Activated T-helper 1 cell treated with anti-CD3 and anti-CD28 coated beads, Interleukin-12 subunit alpha, Interleukin-12 subunit beta, Interleukin-2, Interleukin-4 antibody, amounts not matched to agents 30 ng/mL and 10 ng/mL and 1 ng/mL, durations not matched to agents 14 hours and 24 hours and 36 hours (primary cell): Measurements from ENCODE around the gene NEAT1. TPM values are rescaled to one million over a fixed set of nuclear protein-coding genes. Genes with fewer than 3 reads are reported as not detected.
"Not testable (repeated sequence)": the region's sequence is repeated elsewhere in the genome, so short reads cannot be mapped to it uniquely, and the experiment has no call there.

Experiments used
- DNase-seq: peaks from one replicate; pipeline ENCODE4 v3.0.0; 2021; ENCODE audit warnings: low spot score
- H3K27ac Mint-ChIP-seq: one replicate; pipeline ENCODE4 v1.8.0; 2021; ENCODE audit warnings: mild to moderate bottlenecking, mixed read lengths
- H3K27me3 Mint-ChIP-seq: one replicate; pipeline ENCODE4 v1.8.0; 2022; ENCODE audit warnings: mild to moderate bottlenecking, moderate library complexity, mixed read lengths; ENCODE audit not compliant: insufficient read depth
- H3K36me3 Mint-ChIP-seq: one replicate; pipeline ENCODE4 v1.8.0; 2021; ENCODE audit warnings: low read depth, mixed read lengths
- H3K4me1 Mint-ChIP-seq: one replicate; pipeline ENCODE4 v1.8.0; 2021; ENCODE audit warnings: low read depth, mixed read lengths
- H3K4me3 Mint-ChIP-seq: one replicate; pipeline ENCODE4 v1.8.0; 2021; ENCODE audit warnings: mild to moderate bottlenecking, moderate library complexity, mixed read lengths
- H3K9me3 Mint-ChIP-seq: one replicate; pipeline ENCODE4 v1.8.0; 2021; ENCODE audit warnings: mixed read lengths
- intact Hi-C: fragments of 100-400 bp; cut with micrococcal nuclease; formaldehyde crosslinking; loops from one replicate; pipeline ENCODE4 v1.15.1; 2024
- total RNA-seq: library from RNA; stranded (reverse); gene quantifications from 2 replicates; pipeline ENCODE4 v1.2.3, GENCODE V29; 2022

The NEAT1 gene
- total RNA-seq, 1 donor from 2014 or later = 507 TPM

- H3K36me3 Mint-ChIP-seq = peaks cover 54% of the 10 kb centered on the region
- H3K4me1 Mint-ChIP-seq = peaks cover 76% of the 10 kb centered on the region
- H3K4me3 Mint-ChIP-seq = no peak overlapping the region
- intact Hi-C loops = loop anchor here (1.0 to 2.0 kb wide), 4 partner anchors 8 to 33 kb away; no protein-coding TSS in a partner anchor
- peaks cover 2% of the 10 kb centered on the region for H3K27me3 Mint-ChIP-seq
- no peaks in the 10 kb centered on the region for H3K9me3 Mint-ChIP-seq
- H3K27ac Mint-ChIP-seq = peak overlapping the region; percentile 82
- DNase-seq = no peak
Measured at GRCh38 chr11:65439331-65440181, 17.0 kb downstream of the NEAT1 start.

GRCh38 chr11:65440831-65441499 lies 18.4 kb downstream of the NEAT1 start:
- peaks cover 45% of the 10 kb centered on the region for H3K36me3 Mint-ChIP-seq
- H3K9me3 Mint-ChIP-seq = no peaks in the 10 kb centered on the region
- peaks cover 62% of the 10 kb centered on the region for H3K4me1 Mint-ChIP-seq
- H3K27me3 Mint-ChIP-seq = peaks cover 2% of the 10 kb centered on the region
- H3K4me3 Mint-ChIP-seq = peak overlapping the region; percentile 22
- H3K27ac Mint-ChIP-seq = peak overlapping the region; percentile 91
- no peak for DNase-seq
- intact Hi-C loops = loop anchor here (1.0 to 2.0 kb wide), 2 partner anchors 14 kb away; no protein-coding TSS in a partner anchor

GRCh38 chr11:65442842-65443331 lies 20.3 kb downstream of the NEAT1 start:
- Mint-ChIP-seq H3K27ac (peak overlapping the region; percentile 87), H3K36me3 (peaks cover 34% of the 10 kb centered on the region), H3K9me3 (no peaks in the 10 kb centered on the region), H3K4me3 (no peak overlapping the region), H3K4me1 (peaks cover 46% of the 10 kb centered on the region), H3K27me3 (peaks cover 2% of the 10 kb centered on the region)
- intact Hi-C loops = no loop called here
- no peak for DNase-seq

- intact Hi-C loops = no loop called here
- no peak for DNase-seq
- Mint-ChIP-seq H3K9me3 (no peaks in the 10 kb centered on the region), H3K36me3 (peaks cover 25% of the 10 kb centered on the region), H3K27ac (peak overlapping the region; percentile 65), H3K4me1 (peaks cover 33% of the 10 kb centered on the region), H3K27me3 (peaks cover 2% of the 10 kb centered on the region), H3K4me3 (no peak overlapping the region)
Measured at GRCh38 chr11:65444314-65445051, 21.9 kb downstream of the NEAT1 start.

GRCh38 chr11:65445101-65445603 lies 22.6 kb downstream of the NEAT1 start:
- intact Hi-C loops = no loop called here
- Mint-ChIP-seq H3K4me3 (no peak overlapping the region), H3K27me3 (peaks cover 2% of the 10 kb centered on the region), H3K36me3 (peaks cover 22% of the 10 kb centered on the region), H3K27ac (peak overlapping the region; percentile 65), H3K9me3 (no peaks in the 10 kb centered on the region), H3K4me1 (peaks cover 26% of the 10 kb centered on the region)
- DNase-seq = no peak

GRCh38 chr11:65445604-65446445 lies 23.2 kb downstream of the NEAT1 start:
- Mint-ChIP-seq H3K36me3 (peaks cover 20% of the 10 kb centered on the region), H3K4me1 (peaks cover 19% of the 10 kb centered on the region), H3K27me3 (peaks cover 2% of the 10 kb centered on the region), H3K27ac (peak overlapping the region; percentile 58), H3K9me3 (no peaks in the 10 kb centered on the region), H3K4me3 (no peak overlapping the region)
- DNase-seq = no peak
- intact Hi-C loops = no loop called here

- intact Hi-C loops = no loop called here
- Mint-ChIP-seq H3K27me3 (peaks cover 2% of the 10 kb centered on the region), H3K36me3 (peaks cover 17% of the 10 kb centered on the region), H3K9me3 (no peaks in the 10 kb centered on the region), H3K4me3 (peak overlapping the region; percentile 2), H3K4me1 (peaks cover 14% of the 10 kb centered on the region), H3K27ac (peak overlapping the region; percentile 70)
- no peak for DNase-seq
Measured at GRCh38 chr11:65446446-65447277, 24.1 kb downstream of the NEAT1 start.

GRCh38 chr11:65448074-65448417 lies 25.4 kb downstream of the NEAT1 start:
- H3K27me3 Mint-ChIP-seq = peaks cover 1% of the 10 kb centered on the region
- no peak for DNase-seq
- H3K9me3 Mint-ChIP-seq = no peaks in the 10 kb centered on the region
- peak overlapping the region; percentile 61 for H3K27ac Mint-ChIP-seq
- intact Hi-C loops = no loop called here
- H3K4me3 Mint-ChIP-seq = no peak overlapping the region
- H3K36me3 Mint-ChIP-seq = peaks cover 12% of the 10 kb centered on the region
- H3K4me1 Mint-ChIP-seq = peaks cover 9% of the 10 kb centered on the region

GRCh38 chr11:65448418-65449105 lies 26.0 kb downstream of the NEAT1 start:
- no peaks in the 10 kb centered on the region for H3K27me3 Mint-ChIP-seq
- peaks cover 9% of the 10 kb centered on the region for H3K36me3 Mint-ChIP-seq
- H3K4me3 Mint-ChIP-seq = no peak overlapping the region
- H3K9me3 Mint-ChIP-seq = no peaks in the 10 kb centered on the region
- DNase-seq = no peak
- peaks cover 4% of the 10 kb centered on the region for H3K4me1 Mint-ChIP-seq
- intact Hi-C loops = no loop called here
- no peak overlapping the region for H3K27ac Mint-ChIP-seq

- peaks cover 18% of the 10 kb centered on the region for H3K4me1 Mint-ChIP-seq
- H3K27me3 Mint-ChIP-seq, intact Hi-C loops, DNase-seq, H3K27ac Mint-ChIP-seq, H3K4me3 Mint-ChIP-seq, H3K36me3 Mint-ChIP-seq, H3K9me3 Mint-ChIP-seq: not testable (repeated sequence)
Measured at GRCh38 chr11:65451301-65451700, 28.7 kb downstream of the NEAT1 start.

GRCh38 chr11:65452259-65452658 lies 29.7 kb downstream of the NEAT1 start:
- H3K9me3 Mint-ChIP-seq, intact Hi-C loops, H3K4me3 Mint-ChIP-seq, DNase-seq, H3K27me3 Mint-ChIP-seq, H3K36me3 Mint-ChIP-seq, H3K27ac Mint-ChIP-seq: not testable (repeated sequence)
- peaks cover 24% of the 10 kb centered on the region for H3K4me1 Mint-ChIP-seq
